K562 (cell line): ENCODE data around the gene ZP1. TPM values are rescaled to one million over a fixed set of nuclear protein-coding genes. Genes with fewer than 3 reads are reported as not detected.
A peak's percentile ranks its signal among the peaks of the same experiment; 100 is the strongest.

Experiments used
- ATAC-seq: fragments of 200-7000 bp; cut with Tn5 transposase; 3 replicates; pipeline ENCODE4 v1.9.1; 2020; ENCODE audit warnings: moderate library complexity
- BruUV-seq: library from RNA; stranded (reverse); fragments of 400-500 nt; replicated peaks from 2 replicates; lab custom pipeline; 2021; lab: Mats Ljungman, UMichigan
- CTCF ChIA-PET: fragments of 300-600 bp; formaldehyde crosslinking; extraction: SDS; loops from one replicate; lab custom pipeline; 2021; ENCODE audit warnings: low intra/inter-chr PET ratio; lab: Yijun Ruan, JAX
- POLR2A ChIA-PET: fragments of 300-600, 350-650 bp; sonication (Branson Sonifier 250); formaldehyde crosslinking; extraction: SDS; loops from one replicate; lab custom pipeline; 2021; ENCODE audit warnings: antibody characterized with exemption, inconsistent platforms; lab: Yijun Ruan, JAX
- DNase-seq, 4 experiments: peaks; one replicate each; pipeline versions ENCODE4 v3.0.0 to v3.0.0-alpha.2; 2011 to 2018; ENCODE audit warnings: low spot score in 3 of 4, mixed read lengths in 3 of 4; ENCODE audit errors: extremely low read depth in 1 of 4
- FAIRE-seq: peaks from 2 replicates; lab custom pipeline; 2011; peaks lifted over from hg19 to GRCh38; lab: Jason Lieb, UNC
- H2AFZ ChIP-seq: 2 replicates; pipeline ENCODE4 v1.6.0; 2011; ENCODE audit warnings: low read depth, low read length, control low read depth, inconsistent platforms
- H3K27ac ChIP-seq: fragments of 200-600 bp; 3 replicates; pipeline ENCODE4 v1.8.0; 2011; ENCODE audit warnings: low read depth, mild to moderate bottlenecking, control low read depth, inconsistent platforms, low read length, moderate library complexity, mixed read lengths; ENCODE audit errors: extremely low read depth
- H3K27me3 ChIP-seq, 2 experiments: fragments of 300-600 bp in 1 of 2; 2 replicates in 1 of 2; 3 replicates in 1 of 2; pipeline versions ENCODE4 v1.6.0 to v1.8.0; 2011; ENCODE audit warnings: inconsistent platforms in 2 of 2, low read length in 2 of 2, mild to moderate bottlenecking in 1 of 2, mixed read lengths in 1 of 2, moderate library complexity in 1 of 2; ENCODE audit not compliant: control insufficient read depth in 2 of 2, insufficient read depth in 2 of 2
- H3K36me3 ChIP-seq: fragments of 300-600 bp; 3 replicates; pipeline ENCODE4 v1.8.0; 2011; ENCODE audit warnings: mild to moderate bottlenecking, low read length, inconsistent platforms; ENCODE audit not compliant: control insufficient read depth, insufficient read depth
- H3K4me1 ChIP-seq, 2 experiments: fragments of 200-600 bp in 1 of 2; replicated peaks in 1 of 2; 2 replicates in 1 of 2; 3 replicates in 1 of 2; pipeline versions ENCODE4 v1.5.1 to v1.8.0; 2011; ENCODE audit warnings: inconsistent platforms in 2 of 2, low read length in 2 of 2, mild to moderate bottlenecking in 1 of 2, mixed read lengths in 1 of 2, moderate library complexity in 1 of 2; ENCODE audit not compliant: control insufficient read depth in 2 of 2, insufficient read depth in 2 of 2
- H3K4me2 ChIP-seq: 2 replicates; pipeline ENCODE4 v1.6.1; 2011; ENCODE audit warnings: low read length, control low read depth, inconsistent platforms, mixed read lengths; ENCODE audit not compliant: insufficient read depth
- H3K4me3 ChIP-seq: fragments of 200-600 bp; sonication (generic), shearing (Covaris generic); 2 replicates; pipeline ENCODE4 v1.5.1; 2016; ENCODE audit warnings: control low read depth, inconsistent platforms
- H3K79me2 ChIP-seq: fragments of 200-600 bp; 3 replicates; pipeline ENCODE4 v1.8.0; 2011; ENCODE audit warnings: low read length, inconsistent platforms; ENCODE audit not compliant: control insufficient read depth, insufficient read depth
- H3K9ac ChIP-seq, 2 experiments: 2 replicates each; pipeline versions ENCODE4 v1.6.0 to v1.6.1; 2011; ENCODE audit warnings: low read depth in 2 of 2, low read length in 2 of 2, control low read depth in 1 of 2, inconsistent platforms in 1 of 2, mild to moderate bottlenecking in 1 of 2, mixed read lengths in 1 of 2; ENCODE audit not compliant: insufficient read depth in 1 of 2
- H3K9me1 ChIP-seq: one replicate; pipeline ENCODE4 v1.6.0; 2011; ENCODE audit warnings: inconsistent platforms, mild to moderate bottlenecking, low read length, moderate library complexity; ENCODE audit not compliant: control insufficient read depth, insufficient read depth
- H3K9me3 ChIP-seq: replicated peaks from 2 replicates; pipeline ENCODE4 v1.5.1; 2011; ENCODE audit warnings: low read depth, low read length, inconsistent platforms; ENCODE audit not compliant: control insufficient read depth, insufficient read depth
- H4K20me1 ChIP-seq: replicated peaks from 2 replicates; pipeline ENCODE4 v1.6.1; 2011; ENCODE audit warnings: low read length, inconsistent platforms, mixed read lengths; ENCODE audit not compliant: control insufficient read depth, insufficient read depth
- FOXK2 ChIP-seq, 2 experiments: fragments of 450-650 bp; IDR thresholded peaks in 1 of 2; conservative IDR thresholded peaks in 1 of 2; 2 replicates each; pipeline ENCODE4 v1.6.1; 2016; ENCODE audit warnings: low read depth in 2 of 2, mild to moderate bottlenecking in 1 of 2
- JUND ChIP-seq, 2 experiments: IDR thresholded peaks; 2 replicates in 1 of 2; 3 replicates in 1 of 2; pipeline ENCODE4 v1.6.1; 2011; ENCODE audit warnings: borderline replicate concordance in 2 of 2, low read depth in 2 of 2, low read length in 2 of 2, improper control_type of control experiment in 1 of 2, missing biosample characterization in 1 of 2, missing genetic modification characterization in 1 of 2, missing genetic modification reagents in 1 of 2
- POLR2H ChIP-seq: IDR thresholded peaks from 2 replicates; pipeline ENCODE4 v1.6.1; 2016; ENCODE audit warnings: missing genetic modification characterization, low read depth, mild to moderate bottlenecking, control low read depth, missing compliant biosample characterization, moderate library complexity
- RBM34 ChIP-seq: fragments of 200-400 bp; formaldehyde crosslinking; IDR thresholded peaks from 2 replicates; pipeline ENCODE4 v1.6.1; 2018; ENCODE audit warnings: low read length, borderline replicate concordance; ENCODE audit not compliant: insufficient read depth
- WGBS: fragments of 100-300 bp; shearing (Covaris generic); methylation state at CpG from one replicate; pipeline ENCODE4 v1.1.6; 2016; ENCODE audit warnings: low coverage, mixed read lengths; ENCODE audit not compliant: insufficient coverage; ENCODE audit errors: missing lambda C conversion rate; 5-methylcytosine and 5-hydroxymethylcytosine counted together
- in situ Hi-C: fragments of 300-500 bp; cut with MboI; formaldehyde crosslinking; loops from 4 replicates; pipeline ENCODE4 v1.15.0; 2018; ENCODE audit warnings: inconsistent platforms, mixed read lengths
- intact Hi-C: fragments of 100-400 bp; cut with micrococcal nuclease; formaldehyde crosslinking; loops from 2 replicates; pipeline ENCODE4 v1.14.2; 2022
- polyA plus RNA-seq, 8 experiments: library from polyadenylated mRNA; depleted of rRNA in 4 of 8; stranded (reverse) in 5 of 8; unstranded in 3 of 8; fragments of >200 nt; fragmentation: Nextera tagmentation in 2 of 8; fragmentation: Illumina TruSeq in 1 of 8; extraction: Ambion mirVana in 2 of 8; extraction: Trizol in 1 of 8; gene quantifications; 2 replicates each; pipeline versions ENCODE4 v1.2.1 to v1.2.3, GENCODE V29; 2011 to 2014; ENCODE audit warnings: inconsistent platforms in 1 of 8, missing spikeins in 1 of 8
- total RNA-seq, 7 experiments: library from RNA; depleted of rRNA in 6 of 7; stranded (reverse); fragments of >200 nt in 6 of 7; fragmentation: Illumina TruSeq in 2 of 7; extraction: Trizol in 2 of 7; gene quantifications; 2 replicates each; pipeline versions ENCODE4 v1.2.1 to v1.2.3, GENCODE V29; 2011 to 2021; ENCODE audit warnings: low replicate concordance in 1 of 7
- TF ChIP-seq, protein P1 (sequence below): fragments of 250-450 bp; sonication (Bioruptor Pico); IDR thresholded peaks from 2 replicates; pipeline ENCODE4 v1.4.0; 2020; ENCODE audit warnings: borderline replicate concordance
- TF ChIP-seq, protein P2 (sequence below), 2 experiments: fragments of 250-450 bp in 1 of 2; fragments of 450-650 bp in 1 of 2; sonication (Bioruptor Pico) in 1 of 2; IDR thresholded peaks; 2 replicates each; pipeline versions ENCODE4 v1.6.1 to v1.8.0; 2016 to 2021; ENCODE audit warnings: mild to moderate bottlenecking in 2 of 2, moderate library complexity in 2 of 2, missing compliant biosample characterization in 1 of 2, missing genetic modification characterization in 1 of 2
- TF ChIP-seq, protein P3 (sequence below): fragments of 450-650 bp; IDR thresholded peaks from 2 replicates; pipeline ENCODE4 v1.6.1; 2016

Gene ZP1
- total and polyA plus RNA-seq, 9 of the 15 experiments (the other 6 are each of a cell fraction or from before 2014, with no cell fraction given), result 0.11 to 0.15 TPM; not detected in 7

DNA sequence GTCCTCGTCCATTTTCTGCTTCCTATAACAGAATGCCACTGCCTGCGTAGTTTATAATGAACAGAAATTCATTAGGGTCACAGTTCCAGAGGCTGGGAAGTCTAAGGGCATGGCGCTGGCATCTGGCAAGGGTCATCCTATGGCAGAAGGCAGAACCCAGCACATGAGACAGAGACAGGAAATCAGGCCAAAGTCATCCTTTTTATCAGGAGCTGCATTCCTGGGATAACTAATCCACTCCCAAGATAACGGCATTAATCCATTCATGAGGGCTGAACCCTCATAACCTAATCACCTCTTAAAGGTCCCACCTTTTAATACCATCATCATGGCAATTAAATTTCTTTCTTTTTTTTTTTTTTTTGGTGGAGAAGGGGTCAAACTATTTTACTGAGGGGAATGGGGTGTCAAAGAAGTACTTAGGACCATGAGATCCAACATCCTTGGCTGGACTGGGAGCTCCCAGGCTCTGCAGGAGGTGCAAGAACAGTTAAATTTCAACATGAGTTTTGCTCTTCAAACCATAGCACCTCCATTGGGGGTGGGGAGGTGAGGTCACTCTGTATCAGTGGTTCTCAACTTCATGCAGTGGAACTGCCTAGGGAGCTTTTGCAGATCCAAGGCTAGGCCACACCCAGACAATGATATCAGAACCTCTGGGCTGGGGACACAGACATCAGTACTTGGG lies 51.1 kb downstream of the ZP1 start (continued):
- TF ChIP-seq JUND (IDR thresholded peaks at IDR 0.05; ENCODE audit: borderline replicate concordance, low read depth, low read length), result 0 out of 2 replicates have a peak, but pooled peaks have one; percentile 37
- peak; percentile 55; the same call in 1 of the 3 replicates for TF ChIP-seq JUND (tag; IDR thresholded peaks at IDR 0.05; ENCODE audit: borderline replicate concordance, low read depth, low read length)
- TF ChIP-seq, protein P1, sequence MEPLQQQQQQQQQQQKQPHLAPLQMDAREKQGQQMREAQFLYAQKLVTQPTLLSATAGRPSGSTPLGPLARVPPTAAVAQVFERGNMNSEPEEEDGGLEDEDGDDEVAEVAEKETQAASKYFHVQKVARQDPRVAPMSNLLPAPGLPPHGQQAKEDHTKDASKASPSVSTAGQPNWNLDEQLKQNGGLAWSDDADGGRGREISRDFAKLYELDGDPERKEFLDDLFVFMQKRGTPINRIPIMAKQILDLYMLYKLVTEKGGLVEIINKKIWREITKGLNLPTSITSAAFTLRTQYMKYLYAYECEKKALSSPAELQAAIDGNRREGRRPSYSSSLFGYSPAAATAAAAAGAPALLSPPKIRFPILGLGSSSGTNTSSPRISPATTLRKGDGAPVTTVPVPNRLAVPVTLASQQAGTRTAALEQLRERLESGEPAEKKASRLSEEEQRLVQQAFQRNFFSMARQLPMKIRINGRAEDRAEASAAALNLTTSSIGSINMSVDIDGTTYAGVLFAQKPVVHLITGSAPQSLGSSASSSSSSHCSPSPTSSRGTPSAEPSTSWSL (CRISPR knock-in tag), result no peak

DNA sequence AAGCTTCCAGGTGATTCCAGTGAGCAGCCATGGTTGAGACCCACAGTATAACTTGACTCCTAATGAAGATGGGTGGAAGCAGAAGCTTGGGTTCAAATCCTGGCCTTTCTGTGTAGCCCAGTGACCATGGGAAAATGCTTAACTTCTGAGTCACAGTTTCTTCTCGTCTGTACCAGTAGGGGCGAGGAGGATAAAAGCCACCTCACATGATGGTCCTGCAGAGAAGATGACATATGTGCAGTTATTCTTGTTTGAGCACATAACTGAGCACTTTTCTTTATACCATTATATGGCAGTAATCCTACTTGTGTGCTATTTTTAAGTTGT lies 51.6 kb downstream of the ZP1 start:
- Histone ChIP-seq H3K4me2 (no peak overlapping the region), H3K27ac (no peak overlapping the region), H3K4me1 (peaks cover 10 to 24% of the 10 kb centered on the region in 2 experiments; a peak in 4 of 5 replicates), H3K27me3 (no peaks in the 10 kb centered on the region), H3K9me3 (no peaks in the 10 kb centered on the region), H3K9me1 (no peaks in the 10 kb centered on the region), H4K20me1 (peaks cover 5% of the 10 kb centered on the region; the same call in 1 of the 2 replicates), H3K4me3 (no peak overlapping the region), H3K36me3 (peaks cover 60% of the 10 kb centered on the region), H3K9ac (no peak overlapping the region; a peak in 1 of 4 replicates), H2AFZ (no peak overlapping the region), H3K79me2 (peaks cover 53% of the 10 kb centered on the region)
- intact Hi-C loops, result no loop called here
- DNase-seq, result no peak
- ChIA-PET POLR2A (interaction anchor here (0.6 to 1.0 kb wide), 3 partner anchors 10 to 1163 kb away, joined by 3 read pairs; no protein-coding TSS in a partner anchor), CTCF (no interaction called here)
- FAIRE-seq, result peak; percentile 35
- TF ChIP-seq, protein P2, sequence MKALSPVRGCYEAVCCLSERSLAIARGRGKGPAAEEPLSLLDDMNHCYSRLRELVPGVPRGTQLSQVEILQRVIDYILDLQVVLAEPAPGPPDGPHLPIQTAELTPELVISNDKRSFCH (CRISPR knock-in tag; IDR thresholded peaks at IDR 0.05), result no peak
- TF ChIP-seq, protein P2 (tag; IDR thresholded peaks at IDR 0.05), result no peak
- TF ChIP-seq FOXK2 (conservative IDR thresholded peaks at IDR 0.05 in 1 of 2, IDR thresholded peaks at IDR 0.05 in 1 of 2; ENCODE audit: low read depth in 2 of 2) (no peak), RBM34 (no peak), POLR2H (tag) (no peak), JUND (IDR thresholded peaks at IDR 0.05; ENCODE audit: borderline replicate concordance, low read depth, low read length) (no peak), JUND (tag; IDR thresholded peaks at IDR 0.05; ENCODE audit: borderline replicate concordance, low read depth, low read length) (0 out of 3 replicates have a peak, but pooled peaks have one; percentile 2)
- TF ChIP-seq, protein P3, sequence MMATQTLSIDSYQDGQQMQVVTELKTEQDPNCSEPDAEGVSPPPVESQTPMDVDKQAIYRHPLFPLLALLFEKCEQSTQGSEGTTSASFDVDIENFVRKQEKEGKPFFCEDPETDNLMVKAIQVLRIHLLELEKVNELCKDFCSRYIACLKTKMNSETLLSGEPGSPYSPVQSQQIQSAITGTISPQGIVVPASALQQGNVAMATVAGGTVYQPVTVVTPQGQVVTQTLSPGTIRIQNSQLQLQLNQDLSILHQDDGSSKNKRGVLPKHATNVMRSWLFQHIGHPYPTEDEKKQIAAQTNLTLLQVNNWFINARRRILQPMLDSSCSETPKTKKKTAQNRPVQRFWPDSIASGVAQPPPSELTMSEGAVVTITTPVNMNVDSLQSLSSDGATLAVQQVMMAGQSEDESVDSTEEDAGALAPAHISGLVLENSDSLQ, result no peak
- no peak for ATAC-seq
- BruUV-seq, result no TSS peak
- WGBS, result 54% methylated on average over 2 of the region's 2 CpGs
- in situ Hi-C loops, result no loop called here
